DMS79 (cell line): ENCODE measurements around the gene PHLDB1.

Experiments used
- DNase-seq: peaks from one replicate; lab custom pipeline; 2025; lab: John Stamatoyannopoulos, UW

PHLDB1 gene

DNA sequence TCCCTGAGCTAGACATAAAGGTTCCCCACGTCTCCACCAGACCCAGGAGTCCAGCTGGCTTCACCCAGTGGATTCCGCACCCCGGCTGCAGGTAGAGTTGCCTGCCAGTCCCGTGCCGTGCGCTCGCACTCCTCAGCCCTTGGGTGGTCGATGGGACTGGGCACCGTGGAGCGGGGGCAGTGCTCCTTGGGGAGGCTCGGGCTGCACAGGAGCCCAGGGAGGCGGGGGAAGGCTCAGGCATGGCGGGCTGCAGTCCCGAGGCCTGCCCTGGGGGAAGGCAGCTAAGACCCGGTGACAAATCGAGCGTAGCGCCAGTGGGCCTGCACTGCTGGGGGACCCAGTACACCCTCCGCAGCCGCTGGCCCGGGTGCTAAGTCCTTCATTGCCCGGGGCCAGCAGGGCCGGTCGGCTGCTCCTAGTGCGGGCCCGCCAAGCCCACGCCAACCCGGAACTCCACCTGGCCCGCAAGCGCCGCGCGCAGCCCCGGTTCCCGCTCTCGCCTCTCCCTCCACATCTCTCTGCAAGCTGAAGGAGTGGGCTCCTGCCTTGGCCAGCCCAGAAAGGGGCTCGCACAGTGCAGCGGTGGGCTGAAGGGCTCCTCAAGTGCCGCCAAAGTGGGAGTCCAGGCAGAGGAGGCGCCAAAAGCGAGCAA lies 81.6 kb downstream of the PHLDB1 start:
- no peak for DNase-seq

DNA sequence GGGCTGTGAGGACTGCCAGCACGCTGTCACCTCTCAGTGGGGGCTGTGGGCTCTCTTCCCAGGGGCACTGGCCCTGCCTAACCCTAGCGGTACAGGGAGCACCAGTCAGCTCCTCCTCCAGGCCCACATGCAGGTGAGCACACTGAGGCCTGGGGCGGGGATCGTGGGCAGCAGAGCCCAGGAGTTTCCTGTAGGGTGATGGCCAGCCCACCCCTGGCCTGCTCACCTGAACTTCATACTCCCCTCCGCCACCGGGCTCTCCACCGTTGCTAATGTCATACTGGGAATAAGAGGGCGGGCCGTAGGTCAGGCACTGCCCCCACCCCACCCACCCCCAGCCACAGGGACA lies 82.1 kb downstream of the PHLDB1 start:
- DNase-seq: no peak

DNA sequence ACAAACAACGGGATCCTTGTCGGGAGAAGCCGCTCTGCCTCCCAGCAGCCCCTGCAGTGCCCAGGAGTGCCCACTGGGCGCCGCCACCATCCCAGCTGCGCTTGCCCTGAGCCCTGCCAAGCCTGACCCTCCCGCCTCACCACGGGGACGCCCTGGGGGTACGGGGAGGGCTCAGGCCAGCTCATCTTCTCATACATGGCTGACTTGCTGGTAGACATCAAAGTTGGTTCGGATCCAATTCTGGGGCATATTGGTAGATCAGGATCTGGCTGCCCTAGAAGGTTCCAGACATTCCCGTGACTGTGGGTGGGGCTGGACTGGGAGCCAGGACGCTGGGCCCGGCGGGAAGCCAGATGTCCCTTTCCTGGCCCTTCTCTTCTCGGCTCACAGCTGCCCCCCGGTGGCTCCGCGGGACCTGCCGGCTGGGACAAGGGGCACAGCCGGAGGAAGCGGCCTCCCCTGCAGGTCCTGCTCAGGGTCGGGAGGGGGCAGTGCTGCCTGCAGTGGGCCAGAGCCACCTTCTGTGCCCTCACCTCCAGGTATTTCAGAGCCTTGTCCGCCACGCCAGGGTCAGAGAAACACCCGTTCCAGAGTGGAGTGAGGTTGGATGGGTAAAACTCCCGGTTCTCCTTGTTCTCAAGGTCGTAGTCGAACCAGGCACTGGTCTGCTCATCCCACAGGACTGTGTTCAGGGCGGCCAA lies 82.6 kb downstream of the PHLDB1 start:
- peak; percentile 98 for DNase-seq

DNA sequence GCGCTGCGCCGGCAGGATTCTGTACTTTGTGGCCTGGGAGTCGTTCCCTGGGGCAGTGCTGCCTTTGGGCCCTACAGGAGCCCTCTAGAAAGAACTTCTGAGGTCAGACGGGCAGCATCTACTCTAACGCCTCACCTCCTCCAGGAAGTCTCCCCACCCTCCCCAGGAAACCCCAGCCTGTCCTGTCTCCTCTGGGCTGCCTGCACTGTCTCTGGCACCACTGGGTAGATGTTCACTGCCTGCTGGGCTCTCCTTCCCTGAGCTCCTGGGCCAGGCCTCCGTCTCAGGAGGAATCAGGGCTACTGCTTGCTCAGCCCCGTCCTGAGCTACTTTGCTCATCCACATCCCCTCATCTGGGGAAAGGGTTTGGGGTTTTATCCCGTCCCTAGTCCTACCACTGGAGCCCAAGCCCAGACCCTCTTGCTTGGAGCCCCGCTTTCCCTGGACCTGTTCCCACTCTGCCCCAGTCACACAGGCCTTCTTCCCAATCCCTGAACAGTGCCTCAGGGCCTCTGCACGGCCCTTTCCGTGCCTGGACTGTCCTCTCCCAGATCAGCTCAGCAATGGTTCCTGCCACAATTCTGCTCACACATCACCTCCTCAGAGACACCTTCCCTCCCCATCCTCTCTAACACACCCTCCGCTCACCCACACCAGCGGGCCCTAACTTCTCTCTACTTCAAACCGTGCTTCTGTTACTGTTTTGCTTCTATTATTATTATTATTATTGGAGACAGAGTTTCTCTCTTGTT lies 83.3 kb downstream of the PHLDB1 start:
- no peak for DNase-seq

DNA sequence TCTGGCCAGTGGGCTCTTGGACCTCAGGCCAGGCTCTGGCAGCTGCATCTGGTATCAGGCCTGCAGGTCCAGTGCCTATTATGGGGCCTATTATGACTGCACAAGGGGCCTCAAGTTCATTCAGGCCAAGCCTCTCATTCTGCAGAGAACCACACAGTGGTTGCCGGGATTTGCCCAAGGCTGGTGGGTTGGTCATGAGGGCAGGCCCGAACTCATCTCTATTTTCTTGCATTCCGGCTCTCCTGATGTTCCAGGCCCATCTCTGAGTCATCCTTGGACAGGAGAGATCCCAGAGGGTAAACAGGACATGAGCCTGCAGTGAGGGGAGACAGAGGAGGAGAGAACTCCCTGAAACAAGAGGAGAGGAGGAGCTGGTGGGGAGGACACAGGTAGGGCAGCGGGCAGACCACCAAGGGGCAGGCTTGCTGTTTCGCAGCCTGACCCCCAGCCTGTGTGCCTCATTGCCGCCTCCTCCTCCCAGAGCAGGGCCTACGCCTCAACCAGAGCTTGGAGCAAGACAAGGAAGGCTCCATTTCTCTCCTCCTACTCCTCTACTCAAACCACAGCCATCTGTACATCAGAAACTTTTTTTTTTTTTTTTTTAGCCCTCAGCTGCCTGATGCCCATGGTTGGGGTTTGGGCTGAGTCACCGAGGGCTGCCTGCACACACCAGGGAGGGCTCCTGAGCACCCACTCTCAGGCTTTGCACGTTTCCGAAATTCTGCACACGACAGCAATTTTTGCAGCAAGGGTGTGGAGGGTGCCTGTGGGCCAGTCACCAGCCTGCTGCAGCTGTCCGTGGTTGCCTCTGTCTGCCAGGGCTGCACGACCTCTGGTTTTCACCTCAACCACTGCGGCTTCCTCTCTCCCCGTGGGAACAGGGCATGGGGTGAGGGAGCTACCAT lies 84.8 kb downstream of the PHLDB1 start:
- DNase-seq: no peak

DNA sequence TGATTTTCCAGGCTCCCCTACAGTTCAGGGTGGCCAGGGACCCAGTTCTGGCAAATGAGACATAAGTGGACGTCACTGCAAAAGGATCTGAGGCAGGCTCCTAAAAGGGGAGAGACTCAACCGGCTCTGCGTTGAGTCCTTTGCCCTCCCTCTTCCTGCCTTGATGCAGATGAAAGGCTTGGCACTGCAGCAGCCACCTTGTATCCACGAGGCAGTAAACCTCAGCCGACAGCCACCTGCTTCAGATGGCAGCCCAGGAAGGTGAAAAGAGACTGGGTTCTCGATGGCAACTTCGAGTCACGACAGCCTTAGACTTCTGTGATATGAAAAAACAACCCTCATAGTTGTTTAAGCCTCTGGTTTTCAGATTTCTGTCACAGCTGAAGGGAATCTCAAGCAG lies 86.8 kb downstream of the PHLDB1 start:
- no peak for DNase-seq

DNA sequence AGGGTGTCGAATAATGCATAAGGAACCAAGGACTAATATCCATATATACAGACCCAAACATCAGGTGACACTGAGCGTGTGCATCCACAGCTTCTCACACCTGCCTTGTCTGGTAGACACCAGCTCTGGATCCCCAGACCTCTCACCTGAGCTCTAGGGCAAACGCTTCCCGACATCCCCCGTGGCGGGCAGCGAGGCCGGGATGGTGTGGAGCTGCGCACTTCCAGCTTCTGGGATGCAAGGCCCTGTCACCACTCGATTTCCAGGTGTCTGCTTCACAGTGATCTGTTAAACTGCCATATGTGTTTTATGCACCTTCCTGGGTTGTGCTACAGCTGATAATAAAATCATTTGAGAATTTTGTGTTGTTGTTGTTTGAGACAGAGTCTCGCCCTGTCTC lies 87.4 kb downstream of the PHLDB1 start:
- no peak for DNase-seq

DNA sequence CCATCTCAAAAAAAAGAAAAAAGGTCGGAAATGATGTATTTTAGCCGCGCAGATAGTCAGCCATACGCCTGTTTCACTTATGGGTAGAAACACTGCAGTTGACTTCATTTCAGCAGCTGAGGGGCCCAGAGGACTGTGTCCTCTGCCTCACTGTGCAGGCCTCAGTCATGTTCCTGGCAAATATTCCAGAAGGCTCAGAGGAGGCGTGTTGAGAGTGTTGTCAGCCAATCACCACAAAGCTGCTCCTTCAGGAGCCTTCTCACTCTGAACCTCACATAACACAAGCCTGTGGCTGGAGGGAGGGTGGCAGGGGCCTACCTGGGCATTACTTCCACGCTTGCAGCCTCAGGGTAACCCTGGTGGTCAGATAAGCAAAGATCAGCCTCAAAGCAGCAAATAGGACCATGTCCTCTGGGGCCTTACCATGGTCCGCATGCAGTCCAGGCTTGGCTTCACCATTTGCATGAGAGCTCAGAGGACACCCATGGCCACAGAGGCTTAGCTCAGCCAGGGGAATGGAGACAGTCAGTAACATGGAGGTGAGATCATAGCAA lies 89.3 kb downstream of the PHLDB1 start:
- DNase-seq: no peak

DNA sequence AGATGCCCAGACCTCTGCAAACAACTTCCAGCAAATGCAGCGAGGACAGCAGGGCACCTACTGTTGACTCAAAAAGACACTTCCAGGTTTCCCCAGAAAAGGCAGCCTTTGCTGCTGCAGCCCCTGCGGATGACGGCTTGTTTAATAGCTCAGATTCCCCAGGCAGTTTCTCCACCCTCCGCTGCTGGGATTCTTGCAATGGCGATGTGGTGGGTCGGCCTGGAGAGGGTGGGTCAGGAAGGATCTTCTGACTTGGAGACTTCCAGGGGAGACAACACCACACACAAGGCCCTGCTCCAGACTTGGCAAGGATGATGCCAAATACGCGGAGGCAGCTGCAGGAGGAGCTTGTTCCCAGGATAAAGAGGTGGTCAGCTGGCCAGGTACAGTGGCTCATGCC lies 89.9 kb downstream of the PHLDB1 start:
- no peak for DNase-seq

DNA sequence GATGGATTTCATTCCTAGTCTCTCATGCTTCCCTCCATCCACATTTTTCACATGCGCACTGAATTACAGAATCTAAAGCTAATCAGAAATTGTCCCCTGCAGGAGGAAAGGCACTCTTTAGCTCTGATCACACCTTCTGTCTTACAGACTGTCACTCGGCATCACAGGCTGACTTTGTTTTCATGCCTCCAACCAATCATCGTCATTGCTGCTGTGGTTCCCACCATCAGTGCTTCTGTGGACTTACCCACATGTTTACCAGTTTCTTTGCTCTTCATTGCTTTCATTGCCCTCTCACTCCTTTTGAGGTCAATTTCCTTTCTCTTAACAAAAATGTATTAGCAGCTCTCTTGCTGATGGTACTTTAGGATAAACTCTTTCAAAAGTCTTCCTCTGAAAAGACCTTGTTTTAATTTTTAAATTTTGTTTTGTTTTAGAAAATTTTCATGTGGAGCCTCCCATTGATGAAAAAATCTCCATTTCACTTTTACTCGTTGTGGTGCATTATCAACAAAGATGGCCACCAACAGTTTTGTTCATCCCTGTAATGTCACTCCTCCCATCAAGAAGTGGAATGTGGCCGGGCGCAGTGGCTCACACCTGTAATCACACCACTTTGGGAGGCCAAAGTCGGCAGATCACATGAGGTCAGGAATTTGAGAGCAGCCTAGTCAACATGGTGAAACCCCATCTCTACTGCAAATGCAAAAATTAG lies 92.2 kb downstream of the PHLDB1 start:
- no peak for DNase-seq

DNA sequence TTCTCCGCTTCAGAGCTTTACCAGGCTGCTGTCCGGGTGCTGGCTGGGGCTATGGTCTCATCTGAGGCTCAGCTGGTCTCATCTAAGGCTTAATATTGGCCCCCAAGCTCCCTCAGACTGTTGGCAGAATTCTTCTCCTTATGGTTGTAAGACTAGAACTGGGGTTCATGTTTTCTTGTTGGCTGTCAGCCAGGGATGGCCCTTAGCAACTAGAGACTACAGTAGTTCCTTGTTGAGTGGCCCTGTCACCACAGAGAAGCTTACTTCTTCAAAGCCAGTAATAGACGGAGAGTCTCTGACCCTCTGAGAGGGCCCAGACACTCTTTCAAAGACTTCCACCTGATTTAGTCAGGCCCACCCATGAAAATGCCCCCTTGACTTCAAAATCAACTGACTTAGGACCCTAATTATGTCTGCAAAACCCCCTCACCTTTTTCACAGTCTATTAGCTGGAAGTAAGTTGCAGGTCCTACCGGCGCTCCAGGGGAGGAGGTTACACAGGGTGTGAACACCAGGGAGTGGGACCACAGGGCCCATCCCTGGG lies 96.2 kb downstream of the PHLDB1 start:
- no peak for DNase-seq

DNA sequence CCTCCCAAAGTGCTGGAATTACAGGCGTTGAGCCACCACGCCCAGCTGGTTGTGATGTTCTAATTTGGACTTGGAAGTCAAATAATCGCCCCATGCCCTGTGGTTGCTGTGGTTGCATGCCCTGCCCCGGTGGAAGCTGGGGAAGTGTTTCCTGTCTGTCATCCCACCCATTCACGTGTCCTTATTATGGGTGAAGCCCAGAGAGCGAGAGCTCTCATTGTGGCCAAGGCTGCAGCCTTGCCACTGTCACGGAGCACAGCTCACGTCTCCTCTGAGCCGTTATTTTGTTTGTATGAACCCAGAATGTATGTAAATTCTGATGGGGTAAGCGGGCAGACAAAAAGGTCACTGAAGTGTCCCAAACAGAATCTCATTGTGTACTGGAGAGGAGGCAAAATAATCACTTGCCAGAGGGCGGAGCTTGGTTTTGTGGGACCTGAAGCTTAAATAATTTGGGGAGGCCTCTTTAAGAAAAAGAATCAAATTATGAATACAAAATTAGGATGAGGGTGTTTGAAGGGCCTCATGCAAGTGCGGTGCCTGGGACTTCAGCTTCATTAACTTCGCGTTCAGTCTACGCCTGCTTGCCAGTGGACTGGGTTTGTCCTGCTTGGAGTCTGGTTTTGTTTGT lies 97.8 kb downstream of the PHLDB1 start:
- DNase-seq: no peak

DNA sequence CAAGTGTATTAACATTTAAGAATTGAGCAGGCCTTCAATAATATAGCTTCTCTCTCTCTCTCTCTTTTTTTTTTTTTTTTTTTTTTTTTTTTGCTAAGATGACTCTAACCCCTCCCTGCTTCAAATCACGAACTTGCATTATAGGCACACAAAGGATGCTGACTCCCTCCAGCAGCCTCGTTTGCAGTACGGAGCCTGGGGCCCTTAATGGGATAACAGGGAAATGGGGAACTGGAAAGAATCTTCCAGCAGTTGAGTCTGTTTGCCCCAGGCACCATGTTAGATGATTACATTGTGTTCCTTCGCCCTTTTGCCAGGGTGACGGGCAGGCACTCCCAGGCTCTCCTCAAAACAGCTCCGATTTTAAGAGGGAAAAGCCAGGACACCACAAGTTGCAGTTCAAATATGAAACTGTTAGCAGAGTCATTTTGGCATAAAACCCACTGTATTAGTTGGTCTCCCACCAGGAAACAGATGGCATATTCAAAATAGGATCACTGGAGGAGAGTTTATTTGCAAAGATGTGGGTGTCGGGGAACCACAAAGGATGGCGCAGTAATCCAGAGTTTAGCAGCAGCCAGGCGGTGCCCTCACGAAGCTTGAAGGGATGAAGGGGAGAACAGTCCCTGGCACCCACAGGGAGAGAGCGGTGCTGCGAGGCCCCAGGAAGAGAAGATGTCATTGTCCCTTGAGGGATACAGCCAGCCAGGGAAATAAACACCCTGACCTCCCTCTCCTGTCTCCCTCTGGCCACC lies 98.6 kb downstream of the PHLDB1 start:
- DNase-seq: no peak

DNA sequence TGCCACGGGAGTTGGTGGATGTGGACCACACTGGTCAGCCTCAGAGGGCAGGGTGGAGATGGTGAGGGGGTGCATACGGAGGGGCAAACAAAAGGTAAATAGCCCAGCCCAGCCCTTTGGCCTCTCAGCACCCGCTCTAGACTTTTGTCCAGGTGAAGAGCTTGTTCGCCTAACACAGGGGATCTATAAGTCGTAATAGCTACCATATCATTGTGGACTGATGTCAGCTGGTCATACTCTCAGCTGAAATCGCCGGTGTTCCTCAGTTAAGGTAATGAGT lies 99.1 kb downstream of the PHLDB1 start:
- no peak for DNase-seq
